NCI-H2171 treated with DMSO at 0.1 percent for 48 hours (cell line): ENCODE results near the gene THSD4.
"Not testable (repeated sequence)": the region's sequence is repeated elsewhere in the genome, so short reads cannot be mapped to it uniquely, and the experiment has no call there.

Source experiments
- DNase-seq: peaks from one replicate; lab custom pipeline; 2025; lab: John Stamatoyannopoulos, UW

THSD4 gene

GRCh38 chr15:71723344-71723743 is 608.1 kb downstream of the THSD4 start:
- DNase-seq = no peak

- DNase-seq = not testable (repeated sequence)
Observed at GRCh38 chr15:71725207-71725955, 610.1 kb downstream of the THSD4 start.

GRCh38 chr15:71728881-71729280 is 613.6 kb downstream of the THSD4 start:
- DNase-seq = no peak

GRCh38 chr15:71729319-71729718 is 614.0 kb downstream of the THSD4 start:
- DNase-seq = no peak

- DNase-seq = peak; percentile 56
Observed at GRCh38 chr15:71730277-71731144, 615.2 kb downstream of the THSD4 start.

GRCh38 chr15:71732636-71733035 is 617.4 kb downstream of the THSD4 start:
- DNase-seq = no peak

GRCh38 chr15:71733122-71733521 is 617.9 kb downstream of the THSD4 start:
- DNase-seq = no peak

GRCh38 chr15:71734709-71735384 is 619.6 kb downstream of the THSD4 start:
- no peak for DNase-seq

- DNase-seq = no peak
Observed at GRCh38 chr15:71735385-71735757, 620.1 kb downstream of the THSD4 start.

GRCh38 chr15:71736286-71736947 is 621.1 kb downstream of the THSD4 start:
- no peak for DNase-seq

GRCh38 chr15:71737761-71738160 is 622.5 kb downstream of the THSD4 start:
- DNase-seq = no peak

GRCh38 chr15:71739355-71739754 is 624.1 kb downstream of the THSD4 start:
- no peak for DNase-seq

- DNase-seq = no peak
Observed at GRCh38 chr15:71742964-71743363, 627.7 kb downstream of the THSD4 start.

GRCh38 chr15:71743861-71744382 is 628.7 kb downstream of the THSD4 start:
- peak; percentile 73 for DNase-seq

GRCh38 chr15:71746719-71747118 is 631.4 kb downstream of the THSD4 start:
- no peak for DNase-seq

- DNase-seq = no peak
Observed at GRCh38 chr15:71747128-71748083, 632.1 kb downstream of the THSD4 start.

GRCh38 chr15:71748293-71748718 is 633.0 kb downstream of the THSD4 start:
- no peak for DNase-seq

GRCh38 chr15:71749500-71749899 is 634.2 kb downstream of the THSD4 start:
- no peak for DNase-seq

- DNase-seq = no peak
Observed at GRCh38 chr15:71752128-71752527, 636.9 kb downstream of the THSD4 start.

- DNase-seq = no peak
Observed at GRCh38 chr15:71752604-71753289, 637.5 kb downstream of the THSD4 start.
